ENCODE measurements around the gene ELK3.

The ELK3 gene

GRCh38 chr12:96212456-96213375 lies 18.5 kb downstream of the ELK3 start:
- DNase-seq (ENCODE audit: low read depth), result no peak

- DNase-seq (ENCODE audit: low read depth), result no peak
These were observed 19.7 kb downstream of the ELK3 start for GRCh38 chr12:96213869-96214268.

- DNase-seq (ENCODE audit: low read depth), result no peak
These were observed 21.7 kb downstream of the ELK3 start for GRCh38 chr12:96215919-96216273.

- no peak for DNase-seq (ENCODE audit: low read depth)
These were observed 25.0 kb downstream of the ELK3 start for GRCh38 chr12:96218989-96219678.

GRCh38 chr12:96219700-96220206 lies 25.6 kb downstream of the ELK3 start:
- no peak for DNase-seq (ENCODE audit: low read depth)

- DNase-seq (ENCODE audit: low read depth), result no peak
These were observed 26.7 kb downstream of the ELK3 start for GRCh38 chr12:96220902-96221301.

GRCh38 chr12:96221391-96221790 lies 27.2 kb downstream of the ELK3 start:
- DNase-seq (ENCODE audit: low read depth), result no peak

- no peak for DNase-seq (ENCODE audit: low read depth)
These were observed 29.4 kb downstream of the ELK3 start for GRCh38 chr12:96223411-96224218.

GRCh38 chr12:96224219-96224615 lies 30.0 kb downstream of the ELK3 start:
- no peak for DNase-seq (ENCODE audit: low read depth)

- no peak for DNase-seq (ENCODE audit: low read depth)
These were observed 31.1 kb downstream of the ELK3 start for GRCh38 chr12:96225044-96225855.

- DNase-seq (ENCODE audit: low read depth), result no peak
These were observed 31.8 kb downstream of the ELK3 start for GRCh38 chr12:96225994-96226399.

- DNase-seq (ENCODE audit: low read depth), result no peak
These were observed 32.2 kb downstream of the ELK3 start for GRCh38 chr12:96226401-96226800.

GRCh38 chr12:96226801-96227348 lies 32.7 kb downstream of the ELK3 start:
- DNase-seq (ENCODE audit: low read depth), result no peak

GRCh38 chr12:96227365-96228106 lies 33.4 kb downstream of the ELK3 start:
- no peak for DNase-seq (ENCODE audit: low read depth)

- no peak for DNase-seq (ENCODE audit: low read depth)
These were observed 34.5 kb downstream of the ELK3 start for GRCh38 chr12:96228566-96229248.

- DNase-seq (ENCODE audit: low read depth), result no peak
These were observed 36.5 kb downstream of the ELK3 start for GRCh38 chr12:96230646-96231045.

- no peak for DNase-seq (ENCODE audit: low read depth)
These were observed 39.0 kb downstream of the ELK3 start for GRCh38 chr12:96233168-96233567.

- no peak for DNase-seq (ENCODE audit: low read depth)
These were observed 39.8 kb downstream of the ELK3 start for GRCh38 chr12:96233939-96234461.
